Measurements from ENCODE around the gene RSPO1.
"Not testable (repeated sequence)": the region's sequence is repeated elsewhere in the genome, so short reads cannot be mapped to it uniquely, and the experiment has no call there.

RSPO1 gene

DNA sequence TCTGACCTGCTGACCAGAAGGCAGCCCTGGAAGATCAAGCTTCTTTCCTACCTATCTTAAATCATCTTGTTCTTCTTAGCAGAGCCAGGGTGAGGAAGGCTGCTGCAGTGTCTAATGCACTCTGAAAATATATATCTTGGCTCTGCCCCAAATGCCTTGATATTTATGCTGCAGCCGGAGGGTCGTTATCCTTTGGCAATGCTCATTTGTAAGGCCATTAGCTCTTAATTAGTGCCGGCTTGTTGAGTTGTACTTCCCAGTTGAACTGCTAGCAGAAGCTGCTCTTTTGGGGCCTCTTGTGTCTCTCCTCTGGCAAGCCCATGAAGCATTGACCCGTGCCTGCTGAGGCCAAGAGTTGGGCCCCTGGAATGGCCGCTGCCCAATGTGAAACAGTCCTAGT is 34.8 kb downstream of the RSPO1 start:
- TF ChIP-seq, protein P1, sequence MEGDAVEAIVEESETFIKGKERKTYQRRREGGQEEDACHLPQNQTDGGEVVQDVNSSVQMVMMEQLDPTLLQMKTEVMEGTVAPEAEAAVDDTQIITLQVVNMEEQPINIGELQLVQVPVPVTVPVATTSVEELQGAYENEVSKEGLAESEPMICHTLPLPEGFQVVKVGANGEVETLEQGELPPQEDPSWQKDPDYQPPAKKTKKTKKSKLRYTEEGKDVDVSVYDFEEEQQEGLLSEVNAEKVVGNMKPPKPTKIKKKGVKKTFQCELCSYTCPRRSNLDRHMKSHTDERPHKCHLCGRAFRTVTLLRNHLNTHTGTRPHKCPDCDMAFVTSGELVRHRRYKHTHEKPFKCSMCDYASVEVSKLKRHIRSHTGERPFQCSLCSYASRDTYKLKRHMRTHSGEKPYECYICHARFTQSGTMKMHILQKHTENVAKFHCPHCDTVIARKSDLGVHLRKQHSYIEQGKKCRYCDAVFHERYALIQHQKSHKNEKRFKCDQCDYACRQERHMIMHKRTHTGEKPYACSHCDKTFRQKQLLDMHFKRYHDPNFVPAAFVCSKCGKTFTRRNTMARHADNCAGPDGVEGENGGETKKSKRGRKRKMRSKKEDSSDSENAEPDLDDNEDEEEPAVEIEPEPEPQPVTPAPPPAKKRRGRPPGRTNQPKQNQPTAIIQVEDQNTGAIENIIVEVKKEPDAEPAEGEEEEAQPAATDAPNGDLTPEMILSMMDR (conservative IDR thresholded peaks at IDR 0.05; ENCODE audit: control insufficient read depth, insufficient read depth, low read depth, low read length) = no peak
- H3K4me3 ChIP-seq (ENCODE audit: control insufficient read depth, low read depth, low read length) = no peak overlapping the region
- DNase-seq (ENCODE audit: low read depth) = no peak

DNA sequence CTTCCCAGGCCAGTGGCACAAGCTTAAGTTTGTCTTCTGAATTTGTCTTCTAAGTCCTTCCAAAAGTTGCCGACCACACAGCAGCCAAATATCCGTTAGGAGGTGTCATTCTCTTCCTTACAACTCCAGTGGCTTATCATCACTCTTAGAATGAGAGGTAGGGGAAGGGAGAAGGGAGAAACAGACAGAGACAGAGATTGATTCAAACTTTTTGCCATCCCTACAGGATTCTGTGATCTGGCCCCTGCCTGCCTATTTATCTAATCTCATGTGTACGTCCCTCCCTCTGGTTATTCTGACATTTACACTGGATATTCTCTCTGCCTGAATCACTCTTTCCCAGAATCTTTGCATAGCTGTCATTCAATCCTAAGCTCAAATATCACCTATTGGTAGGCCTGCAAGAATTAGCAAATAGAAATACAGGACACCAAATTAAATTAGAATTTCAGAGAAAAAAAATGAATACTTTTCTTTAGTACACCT is 38.5 kb downstream of the RSPO1 start:
- H3K4me3 ChIP-seq (ENCODE audit: control insufficient read depth, low read depth, low read length) = peak overlapping the region; percentile 99
- TF ChIP-seq, protein P1 (conservative IDR thresholded peaks at IDR 0.05; ENCODE audit: control insufficient read depth, insufficient read depth, low read depth, low read length) = no peak
- no peak for DNase-seq (ENCODE audit: low read depth)

DNA sequence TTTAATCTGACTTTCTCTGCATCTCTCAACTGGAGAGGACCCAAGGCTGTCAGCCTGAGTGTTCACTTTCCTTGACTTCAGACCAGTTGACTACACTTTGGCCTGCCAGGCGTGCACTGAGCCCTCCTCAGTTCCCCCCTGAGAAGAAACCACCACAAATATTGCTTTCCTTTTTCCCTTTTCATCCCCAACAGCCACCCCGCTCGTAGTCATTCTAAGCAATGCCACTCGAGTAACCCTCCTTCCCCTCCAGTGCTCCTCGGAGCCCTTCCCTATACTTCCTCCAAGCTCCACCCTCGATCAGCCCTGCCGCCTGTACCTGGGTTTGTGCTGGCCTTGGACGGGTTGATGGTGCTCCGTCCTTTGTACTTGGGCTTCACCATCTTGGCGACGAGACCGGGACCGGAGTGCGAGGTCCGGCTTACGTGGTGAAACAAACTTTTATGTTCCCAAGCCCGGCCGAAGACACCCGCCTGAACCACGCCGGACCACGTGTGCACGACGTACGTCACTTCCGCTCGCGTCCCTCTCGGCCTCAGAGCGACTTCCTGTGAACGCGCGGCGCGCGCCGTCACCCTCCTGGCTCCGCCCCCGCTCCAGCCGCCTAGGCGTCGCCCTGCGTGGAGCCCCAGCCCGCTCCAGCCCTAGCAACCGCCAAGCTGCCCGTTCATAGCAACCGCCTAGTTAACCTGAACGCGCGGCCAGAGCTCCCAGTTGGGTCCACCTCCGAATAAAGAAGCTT is 39.1 kb downstream of the RSPO1 start, which contains the start of gene GNL2:
GNL2 (minus strand) TSS at position 498 of the 742 bp plus-strand sequence; CDS start at position 383, 115 bp downstream.
- DNase-seq (ENCODE audit: low read depth) = peak; percentile 95
- TF ChIP-seq, protein P1 (conservative IDR thresholded peaks at IDR 0.05; ENCODE audit: control insufficient read depth, insufficient read depth, low read depth, low read length) = no peak
- H3K4me3 ChIP-seq (ENCODE audit: control insufficient read depth, low read depth, low read length) = peak within 1 kb of the TSS; percentile 99

DNA sequence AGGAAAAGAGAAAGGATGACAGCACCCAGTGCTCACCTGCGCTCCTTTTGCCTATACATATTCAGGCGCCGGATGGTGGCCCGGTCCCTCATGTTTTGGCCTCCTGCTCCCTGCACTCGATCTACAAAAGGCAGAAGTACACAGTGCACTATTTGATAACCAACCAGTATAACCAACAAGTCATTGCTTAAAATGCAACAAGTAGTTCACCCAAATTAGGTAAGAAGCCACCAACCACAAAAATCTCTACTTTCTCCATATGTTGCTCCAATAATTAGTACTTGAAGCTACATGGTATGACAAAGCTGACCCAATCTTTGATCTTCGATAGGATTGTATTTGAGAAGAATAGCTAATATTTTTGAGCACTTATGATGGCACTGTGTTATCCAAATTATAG is 41.0 kb downstream of the RSPO1 start:
- no peak for DNase-seq (ENCODE audit: low read depth)
- TF ChIP-seq, protein P1 (conservative IDR thresholded peaks at IDR 0.05; ENCODE audit: control insufficient read depth, insufficient read depth, low read depth, low read length) = no peak
- peak overlapping the region; percentile 99 for H3K4me3 ChIP-seq (ENCODE audit: control insufficient read depth, low read depth, low read length)

DNA sequence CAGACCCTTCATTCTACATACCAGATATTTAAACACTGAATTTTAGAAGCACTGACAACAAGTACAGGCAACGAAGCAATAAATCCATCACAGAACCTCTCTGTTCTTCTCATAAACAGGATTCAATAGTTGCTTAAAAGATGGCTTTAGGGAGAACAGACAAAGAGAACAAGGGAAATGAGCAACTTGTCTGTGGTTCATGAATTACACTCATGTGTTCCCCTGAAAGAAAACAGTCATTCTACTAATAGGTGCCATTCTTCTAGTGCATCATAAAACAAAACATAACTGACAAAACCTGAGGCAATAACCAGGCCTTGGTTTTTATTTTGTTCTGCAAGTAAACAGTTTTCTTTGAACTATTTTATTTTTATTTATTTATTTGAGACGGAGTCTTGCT is 45.8 kb downstream of the RSPO1 start:
- H3K4me3 ChIP-seq (ENCODE audit: control insufficient read depth, low read depth, low read length) = no peak overlapping the region
- no peak for DNase-seq (ENCODE audit: low read depth)
- TF ChIP-seq, protein P1 (conservative IDR thresholded peaks at IDR 0.05; ENCODE audit: control insufficient read depth, insufficient read depth, low read depth, low read length) = no peak

DNA sequence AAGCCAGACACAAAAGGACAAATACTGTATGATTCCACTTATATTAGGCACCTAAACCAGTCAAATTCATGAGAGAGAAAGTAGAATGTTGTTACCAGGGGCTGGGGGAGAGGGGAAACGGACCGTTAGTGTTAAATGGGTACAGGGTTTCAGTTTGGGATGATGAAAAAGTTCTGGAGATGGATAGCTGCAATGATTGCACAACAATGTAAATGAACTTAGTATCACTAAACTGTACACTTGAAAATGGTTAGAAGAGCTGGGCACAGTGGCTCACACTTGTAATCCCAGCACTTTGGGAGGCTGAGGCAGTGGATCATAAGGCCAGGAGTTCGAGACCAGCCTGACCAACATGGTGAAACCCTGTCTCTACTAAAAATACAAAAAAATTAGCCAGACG is 50.1 kb downstream of the RSPO1 start:
- not testable (repeated sequence) for H3K4me3 ChIP-seq (ENCODE audit: control insufficient read depth, low read depth, low read length); DNase-seq (ENCODE audit: low read depth)

DNA sequence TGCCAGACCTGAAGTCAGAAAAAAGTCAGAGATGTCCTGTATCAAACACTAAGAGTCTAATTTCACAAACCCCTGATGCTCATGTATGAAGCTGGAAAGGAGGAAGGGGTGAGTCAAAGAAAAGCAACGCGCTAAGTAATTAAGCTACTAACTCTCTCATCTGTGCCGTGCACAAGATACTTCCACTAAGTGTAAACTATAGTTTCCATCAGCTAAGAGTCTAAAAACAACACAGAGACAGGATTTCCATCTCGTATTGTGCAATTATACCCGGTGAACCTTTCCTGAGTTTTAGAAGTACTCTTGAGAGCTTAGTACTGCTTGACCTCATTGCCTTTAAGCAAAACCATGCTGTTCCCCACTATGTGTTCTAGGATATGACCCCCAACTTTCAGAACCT is 59.0 kb downstream of the RSPO1 start:
- H3K4me3 ChIP-seq (ENCODE audit: control insufficient read depth, low read depth, low read length) = no peak overlapping the region
- TF ChIP-seq, protein P1 (conservative IDR thresholded peaks at IDR 0.05; ENCODE audit: control insufficient read depth, insufficient read depth, low read depth, low read length) = no peak
- peak; percentile 72 for DNase-seq (ENCODE audit: low read depth)

Measured in fibroblast of mammary gland (primary cell).